Measurements from ENCODE around the gene TMF1. TPM values are rescaled to one million over a fixed set of nuclear protein-coding genes. Genes with fewer than 3 reads are reported as not detected.

Gene TMF1, protein sequence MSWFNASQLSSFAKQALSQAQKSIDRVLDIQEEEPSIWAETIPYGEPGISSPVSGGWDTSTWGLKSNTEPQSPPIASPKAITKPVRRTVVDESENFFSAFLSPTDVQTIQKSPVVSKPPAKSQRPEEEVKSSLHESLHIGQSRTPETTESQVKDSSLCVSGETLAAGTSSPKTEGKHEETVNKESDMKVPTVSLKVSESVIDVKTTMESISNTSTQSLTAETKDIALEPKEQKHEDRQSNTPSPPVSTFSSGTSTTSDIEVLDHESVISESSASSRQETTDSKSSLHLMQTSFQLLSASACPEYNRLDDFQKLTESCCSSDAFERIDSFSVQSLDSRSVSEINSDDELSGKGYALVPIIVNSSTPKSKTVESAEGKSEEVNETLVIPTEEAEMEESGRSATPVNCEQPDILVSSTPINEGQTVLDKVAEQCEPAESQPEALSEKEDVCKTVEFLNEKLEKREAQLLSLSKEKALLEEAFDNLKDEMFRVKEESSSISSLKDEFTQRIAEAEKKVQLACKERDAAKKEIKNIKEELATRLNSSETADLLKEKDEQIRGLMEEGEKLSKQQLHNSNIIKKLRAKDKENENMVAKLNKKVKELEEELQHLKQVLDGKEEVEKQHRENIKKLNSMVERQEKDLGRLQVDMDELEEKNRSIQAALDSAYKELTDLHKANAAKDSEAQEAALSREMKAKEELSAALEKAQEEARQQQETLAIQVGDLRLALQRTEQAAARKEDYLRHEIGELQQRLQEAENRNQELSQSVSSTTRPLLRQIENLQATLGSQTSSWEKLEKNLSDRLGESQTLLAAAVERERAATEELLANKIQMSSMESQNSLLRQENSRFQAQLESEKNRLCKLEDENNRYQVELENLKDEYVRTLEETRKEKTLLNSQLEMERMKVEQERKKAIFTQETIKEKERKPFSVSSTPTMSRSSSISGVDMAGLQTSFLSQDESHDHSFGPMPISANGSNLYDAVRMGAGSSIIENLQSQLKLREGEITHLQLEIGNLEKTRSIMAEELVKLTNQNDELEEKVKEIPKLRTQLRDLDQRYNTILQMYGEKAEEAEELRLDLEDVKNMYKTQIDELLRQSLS
- 14.6 and 24.4 TPM in 2 replicates for total RNA-seq (ENCODE audit: low replicate concordance)

DNA sequence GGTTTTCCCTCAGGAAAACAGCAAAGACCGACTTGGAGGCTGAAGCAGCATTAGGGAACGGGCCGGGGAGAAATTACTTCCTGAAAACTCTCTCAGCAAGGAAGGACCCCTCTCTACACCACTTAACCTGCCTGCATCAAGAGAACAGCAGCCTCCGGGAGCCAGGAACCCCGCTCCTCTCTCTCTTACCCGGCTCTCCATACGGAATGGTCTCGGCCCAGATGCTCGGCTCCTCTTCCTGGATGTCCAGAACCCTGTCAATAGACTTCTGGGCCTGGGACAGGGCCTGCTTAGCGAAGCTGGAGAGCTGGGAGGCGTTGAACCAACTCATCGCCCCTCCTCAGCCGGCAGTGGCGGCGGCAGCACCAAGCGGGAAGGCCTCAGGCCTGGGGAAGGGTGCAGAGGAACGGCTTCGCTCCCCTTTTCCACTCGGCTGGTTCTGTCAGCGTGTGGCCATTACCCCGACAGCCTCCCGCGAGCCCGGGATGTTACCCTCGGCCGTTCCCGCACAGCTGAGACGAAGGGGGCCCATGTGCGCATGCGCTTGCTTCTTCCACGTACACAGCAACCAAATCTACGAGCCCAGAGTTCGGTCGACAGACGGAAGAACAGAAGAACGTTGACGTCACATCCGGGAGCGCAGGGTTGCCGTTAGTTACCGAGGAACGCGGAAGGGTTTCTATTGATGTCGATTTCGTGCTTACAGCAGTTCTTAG is at the start of gene TMF1:
TSS of gene TMF1 (minus strand) at position 578 of the 716 bp plus-strand sequence. CDS start at position 331, 247 bp downstream.
- H3F3A ChIP-seq (ENCODE audit: low read depth) = peaks cover 24% of the 10 kb centered on the region
- H3K4me1 Mint-ChIP-seq = peaks cover 21% of the 10 kb centered on the region
- TF ChIP-seq EZH2 (IDR thresholded peaks at IDR 0.05) = no peak
- TF ChIP-seq, protein P1, sequence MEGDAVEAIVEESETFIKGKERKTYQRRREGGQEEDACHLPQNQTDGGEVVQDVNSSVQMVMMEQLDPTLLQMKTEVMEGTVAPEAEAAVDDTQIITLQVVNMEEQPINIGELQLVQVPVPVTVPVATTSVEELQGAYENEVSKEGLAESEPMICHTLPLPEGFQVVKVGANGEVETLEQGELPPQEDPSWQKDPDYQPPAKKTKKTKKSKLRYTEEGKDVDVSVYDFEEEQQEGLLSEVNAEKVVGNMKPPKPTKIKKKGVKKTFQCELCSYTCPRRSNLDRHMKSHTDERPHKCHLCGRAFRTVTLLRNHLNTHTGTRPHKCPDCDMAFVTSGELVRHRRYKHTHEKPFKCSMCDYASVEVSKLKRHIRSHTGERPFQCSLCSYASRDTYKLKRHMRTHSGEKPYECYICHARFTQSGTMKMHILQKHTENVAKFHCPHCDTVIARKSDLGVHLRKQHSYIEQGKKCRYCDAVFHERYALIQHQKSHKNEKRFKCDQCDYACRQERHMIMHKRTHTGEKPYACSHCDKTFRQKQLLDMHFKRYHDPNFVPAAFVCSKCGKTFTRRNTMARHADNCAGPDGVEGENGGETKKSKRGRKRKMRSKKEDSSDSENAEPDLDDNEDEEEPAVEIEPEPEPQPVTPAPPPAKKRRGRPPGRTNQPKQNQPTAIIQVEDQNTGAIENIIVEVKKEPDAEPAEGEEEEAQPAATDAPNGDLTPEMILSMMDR (IDR thresholded peaks at IDR 0.05) = no peak
- no peak for TF ChIP-seq EZH2phosphoT487 (IDR thresholded peaks at IDR 0.05)
- H3K4me3 ChIP-seq = peak within 1 kb of the TSS; percentile 85
- peak; percentile 99 for DNase-seq (ENCODE audit: low spot score)
- no peaks in the 10 kb centered on the region for H3K9me3 Mint-ChIP-seq
- no peaks in the 10 kb centered on the region for H3K27me3 ChIP-seq
- peaks cover 28% of the 10 kb centered on the region for H3K79me2 ChIP-seq (ENCODE audit: low read depth)
- peaks cover 9% of the 10 kb centered on the region for H3K4me1 ChIP-seq
- peak within 1 kb of the TSS; percentile 85 for H2AFZ ChIP-seq (replicated peaks)
- H3K27ac Mint-ChIP-seq = peak within 1 kb of the TSS; percentile 97
- H3K36me3 Mint-ChIP-seq = peaks cover 11% of the 10 kb centered on the region
- peak within 1 kb of the TSS; percentile 77 for H3K9ac ChIP-seq
- H3K36me3 ChIP-seq = peaks cover 16% of the 10 kb centered on the region
- no peaks in the 10 kb centered on the region for H3K9me3 ChIP-seq (ENCODE audit: low read depth)
- H4K20me1 ChIP-seq (ENCODE audit: low read depth) = no peaks in the 10 kb centered on the region
- H3K4me2 ChIP-seq = peak within 1 kb of the TSS; percentile 85
- H3K27me3 Mint-ChIP-seq (ENCODE audit: insufficient read depth, low read depth) = peaks cover 4% of the 10 kb centered on the region
- H3K4me3 Mint-ChIP-seq = peak within 1 kb of the TSS; percentile 96
- peak within 1 kb of the TSS; percentile 39 for H3K27ac ChIP-seq

DNA sequence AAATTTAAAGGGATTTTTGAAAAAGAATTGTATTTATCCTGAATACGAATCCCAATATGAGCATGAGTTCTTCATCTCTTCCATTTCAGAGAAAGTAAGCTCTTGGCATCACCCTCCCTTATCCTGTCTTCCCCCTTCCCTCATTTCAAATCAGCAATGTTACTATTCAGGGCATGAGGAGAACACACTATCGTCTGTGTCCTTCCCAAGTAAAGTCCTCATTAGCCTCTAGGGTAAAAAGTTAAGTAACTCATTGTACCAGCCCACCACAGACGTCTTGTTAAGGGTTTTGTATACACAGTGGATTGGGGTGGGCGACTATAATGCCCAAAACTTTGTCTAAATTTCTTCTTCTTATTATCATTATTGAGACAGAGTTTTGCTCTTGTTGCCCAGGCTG is 47.4 kb upstream of the TMF1 start:
- Mint-ChIP-seq H3K4me1 (no peaks in the 10 kb centered on the region), H3K36me3 (peaks cover 13% of the 10 kb centered on the region), H3K27me3 (ENCODE audit: insufficient read depth, low read depth) (no peaks in the 10 kb centered on the region), H3K27ac (no peak overlapping the region), H3K9me3 (no peaks in the 10 kb centered on the region), H3K4me3 (no peak overlapping the region)
- H3K4me2 ChIP-seq = no peak overlapping the region
- TF ChIP-seq, protein P1 (IDR thresholded peaks at IDR 0.05) = no peak
- TF ChIP-seq EZH2phosphoT487 (IDR thresholded peaks at IDR 0.05) (no peak), EZH2 (IDR thresholded peaks at IDR 0.05) (no peak)
- H3K27ac ChIP-seq = no peak overlapping the region
- no peaks in the 10 kb centered on the region for H3K27me3 ChIP-seq
- no peaks in the 10 kb centered on the region for H3F3A ChIP-seq (ENCODE audit: low read depth)
- H3K9ac ChIP-seq = no peak overlapping the region
- no peak for DNase-seq (ENCODE audit: low spot score)
- no peaks in the 10 kb centered on the region for H3K36me3 ChIP-seq
- no peak overlapping the region for H2AFZ ChIP-seq (replicated peaks)
- H3K79me2 ChIP-seq (ENCODE audit: low read depth) = peaks cover 3% of the 10 kb centered on the region
- no peaks in the 10 kb centered on the region for H3K4me1 ChIP-seq
- H3K9me3 ChIP-seq (ENCODE audit: low read depth) = no peaks in the 10 kb centered on the region
- H3K4me3 ChIP-seq = no peak overlapping the region
- peaks cover 2% of the 10 kb centered on the region for H4K20me1 ChIP-seq (ENCODE audit: low read depth)

DNA sequence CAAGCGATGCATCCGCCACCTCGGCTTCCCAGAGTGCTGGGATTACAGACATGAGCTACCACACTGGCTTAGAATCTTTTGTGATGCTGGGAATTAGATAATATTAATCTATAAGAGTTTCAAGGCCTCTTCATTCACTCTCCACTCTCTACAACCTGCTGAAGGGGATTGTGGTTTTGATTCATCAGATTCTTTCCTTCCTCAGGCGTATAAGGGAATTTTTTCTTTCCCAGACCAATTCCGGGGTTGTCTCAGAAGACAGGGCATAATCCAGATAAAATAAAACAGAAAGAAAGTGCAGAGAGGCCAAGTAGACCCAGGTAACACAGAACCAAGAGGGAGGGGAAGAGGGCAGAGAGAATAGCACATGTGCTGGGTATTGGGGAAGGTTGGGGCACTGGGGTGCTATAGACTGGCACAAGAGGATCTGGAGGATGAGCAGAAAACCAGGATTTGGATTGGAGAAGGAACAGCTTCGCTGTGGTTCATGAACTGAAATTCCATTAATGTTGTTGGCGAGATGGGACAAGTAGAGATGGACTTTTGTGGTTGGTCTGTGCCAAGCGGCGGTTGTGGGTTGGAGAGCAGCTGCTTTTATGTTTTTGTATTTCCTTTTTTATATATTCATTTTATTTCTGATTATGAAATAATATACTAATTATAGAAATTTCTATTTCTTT is 45.4 kb upstream of the TMF1 start:
- Mint-ChIP-seq H3K36me3 (peaks cover 5% of the 10 kb centered on the region), H3K9me3 (no peaks in the 10 kb centered on the region), H3K4me3 (no peak overlapping the region), H3K27me3 (ENCODE audit: insufficient read depth, low read depth) (no peaks in the 10 kb centered on the region), H3K4me1 (no peaks in the 10 kb centered on the region), H3K27ac (no peak overlapping the region)
- H3K36me3 ChIP-seq = no peaks in the 10 kb centered on the region
- H2AFZ ChIP-seq (replicated peaks) = no peak overlapping the region
- H3K27ac ChIP-seq = no peak overlapping the region
- peaks cover 6% of the 10 kb centered on the region for H4K20me1 ChIP-seq (ENCODE audit: low read depth)
- no peak overlapping the region for H3K9ac ChIP-seq
- H3K4me2 ChIP-seq = no peak overlapping the region
- H3K4me1 ChIP-seq = peaks cover 3% of the 10 kb centered on the region
- H3K27me3 ChIP-seq = no peaks in the 10 kb centered on the region
- H3K79me2 ChIP-seq (ENCODE audit: low read depth) = peaks cover 7% of the 10 kb centered on the region
- TF ChIP-seq, protein P1 (IDR thresholded peaks at IDR 0.05) = no peak
- TF ChIP-seq EZH2 (IDR thresholded peaks at IDR 0.05) (no peak), EZH2phosphoT487 (IDR thresholded peaks at IDR 0.05) (no peak)
- H3K9me3 ChIP-seq (ENCODE audit: low read depth) = no peaks in the 10 kb centered on the region
- H3K4me3 ChIP-seq = no peak overlapping the region
- no peaks in the 10 kb centered on the region for H3F3A ChIP-seq (ENCODE audit: low read depth)
- DNase-seq (ENCODE audit: low spot score) = no peak
